ENCODE measurements around the gene TP63.

The TP63 gene

DNA sequence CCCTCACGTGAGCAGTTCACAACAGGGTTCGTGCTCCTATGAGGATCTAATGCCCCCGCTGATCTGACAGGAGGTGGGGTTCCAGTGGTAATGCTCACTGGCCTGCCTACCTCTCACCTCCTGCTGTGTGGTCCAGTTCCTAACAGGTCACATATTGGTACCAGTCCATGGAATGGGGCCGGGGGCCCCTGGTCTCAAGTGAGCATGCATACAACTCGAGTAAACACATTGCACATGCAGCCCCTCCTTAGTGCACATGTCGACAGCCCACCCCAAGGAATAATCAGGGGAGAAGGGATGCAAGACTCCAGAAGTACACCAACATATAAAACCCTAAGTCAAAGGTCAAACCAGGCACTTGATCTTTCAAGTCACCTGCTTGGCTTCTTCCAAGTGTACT lies 127.0 kb downstream of the TP63 start:
- Histone ChIP-seq H2AFZ (ENCODE audit: low read length) (no peak overlapping the region), H3K27me3 (ENCODE audit: insufficient read depth, low read length) (no peaks in the 10 kb centered on the region), H3K4me1 (ENCODE audit: insufficient read depth, low read length, severe bottlenecking) (no peaks in the 10 kb centered on the region), H3K9me2 (ENCODE audit: low read depth, low read length) (no peaks in the 10 kb centered on the region), H3K36me3 (ENCODE audit: insufficient read depth, low read length) (no peaks in the 10 kb centered on the region), H4K20me1 (ENCODE audit: insufficient read depth, low read length) (no peaks in the 10 kb centered on the region), H3K9me3 (ENCODE audit: low read length) (no peaks in the 10 kb centered on the region), H3K27ac (ENCODE audit: low read depth, low read length, poor library complexity, severe bottlenecking) (no peak overlapping the region), H3K9ac (ENCODE audit: low read length) (no peak overlapping the region), H3F3A (ENCODE audit: insufficient read depth, low read length) (no peaks in the 10 kb centered on the region), H3K4me3 (ENCODE audit: low read depth, low read length, poor library complexity, severe bottlenecking) (no peak overlapping the region), H3K79me2 (ENCODE audit: insufficient read depth, low read length) (no peaks in the 10 kb centered on the region), H3K4me2 (ENCODE audit: low read length) (no peak overlapping the region)
- no peak for TF ChIP-seq EZH2 (IDR thresholded peaks at IDR 0.05; ENCODE audit: borderline replicate concordance, low read length)
- TF ChIP-seq, protein P1, sequence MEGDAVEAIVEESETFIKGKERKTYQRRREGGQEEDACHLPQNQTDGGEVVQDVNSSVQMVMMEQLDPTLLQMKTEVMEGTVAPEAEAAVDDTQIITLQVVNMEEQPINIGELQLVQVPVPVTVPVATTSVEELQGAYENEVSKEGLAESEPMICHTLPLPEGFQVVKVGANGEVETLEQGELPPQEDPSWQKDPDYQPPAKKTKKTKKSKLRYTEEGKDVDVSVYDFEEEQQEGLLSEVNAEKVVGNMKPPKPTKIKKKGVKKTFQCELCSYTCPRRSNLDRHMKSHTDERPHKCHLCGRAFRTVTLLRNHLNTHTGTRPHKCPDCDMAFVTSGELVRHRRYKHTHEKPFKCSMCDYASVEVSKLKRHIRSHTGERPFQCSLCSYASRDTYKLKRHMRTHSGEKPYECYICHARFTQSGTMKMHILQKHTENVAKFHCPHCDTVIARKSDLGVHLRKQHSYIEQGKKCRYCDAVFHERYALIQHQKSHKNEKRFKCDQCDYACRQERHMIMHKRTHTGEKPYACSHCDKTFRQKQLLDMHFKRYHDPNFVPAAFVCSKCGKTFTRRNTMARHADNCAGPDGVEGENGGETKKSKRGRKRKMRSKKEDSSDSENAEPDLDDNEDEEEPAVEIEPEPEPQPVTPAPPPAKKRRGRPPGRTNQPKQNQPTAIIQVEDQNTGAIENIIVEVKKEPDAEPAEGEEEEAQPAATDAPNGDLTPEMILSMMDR (IDR thresholded peaks at IDR 0.05; ENCODE audit: low read length), result no peak

DNA sequence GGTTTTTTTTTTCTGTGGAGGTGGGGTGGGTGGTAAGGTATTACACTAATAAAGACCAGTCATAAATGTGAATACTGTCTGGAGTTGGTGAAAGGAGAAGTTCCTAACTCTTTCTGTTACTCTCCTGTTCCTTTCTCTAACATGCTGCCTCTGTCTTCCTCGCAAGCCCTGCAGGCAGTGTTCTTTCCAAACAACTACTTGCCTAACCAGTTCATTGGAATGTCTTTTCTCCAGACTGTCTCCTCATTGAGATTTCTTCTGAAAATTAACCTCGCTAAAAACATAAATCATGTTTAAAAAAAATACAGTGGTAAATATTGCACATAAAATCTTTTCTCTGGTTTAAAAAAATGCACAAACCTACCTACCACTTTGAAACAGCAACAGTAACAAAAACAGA lies 135.2 kb downstream of the TP63 start:
- no peaks in the 10 kb centered on the region for H3K4me1 ChIP-seq (ENCODE audit: insufficient read depth, low read length, severe bottlenecking)
- no peak overlapping the region for H3K4me3 ChIP-seq (ENCODE audit: low read depth, low read length, poor library complexity, severe bottlenecking)
- no peak overlapping the region for H2AFZ ChIP-seq (ENCODE audit: low read length)
- H3K79me2 ChIP-seq (ENCODE audit: insufficient read depth, low read length), result no peaks in the 10 kb centered on the region
- H3K27ac ChIP-seq (ENCODE audit: low read depth, low read length, poor library complexity, severe bottlenecking), result no peak overlapping the region
- H3K36me3 ChIP-seq (ENCODE audit: insufficient read depth, low read length), result no peaks in the 10 kb centered on the region
- no peaks in the 10 kb centered on the region for H3F3A ChIP-seq (ENCODE audit: insufficient read depth, low read length)
- no peaks in the 10 kb centered on the region for H3K9me3 ChIP-seq (ENCODE audit: low read length)
- H4K20me1 ChIP-seq (ENCODE audit: insufficient read depth, low read length), result no peaks in the 10 kb centered on the region
- H3K4me2 ChIP-seq (ENCODE audit: low read length), result no peak overlapping the region
- no peak overlapping the region for H3K9ac ChIP-seq (ENCODE audit: low read length)
- H3K9me2 ChIP-seq (ENCODE audit: low read depth, low read length), result no peaks in the 10 kb centered on the region
- H3K27me3 ChIP-seq (ENCODE audit: insufficient read depth, low read length), result no peaks in the 10 kb centered on the region
- no peak for TF ChIP-seq EZH2 (IDR thresholded peaks at IDR 0.05; ENCODE audit: borderline replicate concordance, low read length)
- TF ChIP-seq, protein P1 (IDR thresholded peaks at IDR 0.05; ENCODE audit: low read length), result no peak

DNA sequence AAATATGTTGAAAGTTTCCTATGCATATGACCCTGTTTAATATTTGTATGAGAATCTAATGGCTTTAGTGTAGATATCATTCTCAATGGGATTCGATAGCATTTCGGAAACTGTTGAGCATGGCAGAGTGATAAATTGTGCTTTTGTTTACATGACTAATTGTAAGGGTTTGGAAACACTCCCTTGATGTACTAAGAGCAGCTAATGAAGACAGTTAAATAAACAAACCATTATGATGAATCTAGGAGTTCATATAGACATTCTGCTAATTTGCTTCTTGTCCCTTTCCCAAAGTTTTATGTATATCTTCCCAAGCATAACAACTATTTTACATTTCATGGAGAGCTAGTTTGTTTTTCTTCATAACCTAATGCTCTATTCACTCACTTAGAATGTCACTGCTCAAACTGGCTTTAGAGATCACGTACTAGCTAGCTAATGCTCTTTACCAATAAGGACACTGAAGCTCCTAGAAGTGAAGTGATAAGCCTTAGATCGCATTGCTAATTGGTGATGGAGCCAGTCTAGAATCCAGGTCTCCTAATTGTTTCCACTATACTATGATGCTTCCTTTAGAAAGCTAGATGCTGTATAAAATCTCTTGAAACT lies 140.8 kb downstream of the TP63 start:
- Histone ChIP-seq H3F3A (ENCODE audit: insufficient read depth, low read length) (no peaks in the 10 kb centered on the region), H3K4me3 (ENCODE audit: low read depth, low read length, poor library complexity, severe bottlenecking) (no peak overlapping the region), H3K27me3 (ENCODE audit: insufficient read depth, low read length) (no peaks in the 10 kb centered on the region), H3K27ac (ENCODE audit: low read depth, low read length, poor library complexity, severe bottlenecking) (no peak overlapping the region), H3K4me2 (ENCODE audit: low read length) (no peak overlapping the region), H3K9me2 (ENCODE audit: low read depth, low read length) (no peaks in the 10 kb centered on the region), H3K9ac (ENCODE audit: low read length) (no peak overlapping the region), H3K79me2 (ENCODE audit: insufficient read depth, low read length) (no peaks in the 10 kb centered on the region), H3K9me3 (ENCODE audit: low read length) (no peaks in the 10 kb centered on the region), H2AFZ (ENCODE audit: low read length) (no peak overlapping the region), H3K4me1 (ENCODE audit: insufficient read depth, low read length, severe bottlenecking) (no peaks in the 10 kb centered on the region), H3K36me3 (ENCODE audit: insufficient read depth, low read length) (no peaks in the 10 kb centered on the region), H4K20me1 (ENCODE audit: insufficient read depth, low read length) (no peaks in the 10 kb centered on the region)
- TF ChIP-seq, protein P1 (IDR thresholded peaks at IDR 0.05; ENCODE audit: low read length), result no peak
- TF ChIP-seq EZH2 (IDR thresholded peaks at IDR 0.05; ENCODE audit: borderline replicate concordance, low read length), result no peak
